Measurements from ENCODE around the gene CLCA1. TPM values are rescaled to one million over a fixed set of nuclear protein-coding genes. Genes with fewer than 3 reads are reported as not detected.

The CLCA1 gene
- total and polyA plus RNA-seq, 2 experiments from 2014 or later, result 2.0 to 42.9 TPM

Other genes with a start within 250 kb of the CLCA1 start
- 58.8 and 58.9 TPM in 2 replicates for gene ODF2L, start 72.6 kb upstream of the CLCA1 start, total RNA-seq
- 32.4 and 36.7 TPM in 2 replicates for gene ODF2L, start 72.6 kb upstream of the CLCA1 start, polyA plus RNA-seq
- 0.08 TPM in 1 of 2 replicates, not detected in the other for gene CLCA2, start 44.8 kb upstream of the CLCA1 start, total RNA-seq
- gene CLCA2, start 44.8 kb upstream of the CLCA1 start, polyA plus RNA-seq, result 0.34 and 0.41 TPM in 2 replicates
- gene CLCA4, start 78.2 kb downstream of the CLCA1 start, total RNA-seq, result 0.07 TPM in 1 of 2 replicates, not detected in the other
- 0.22 TPM in 1 of 2 replicates, not detected in the other for gene CLCA4, start 78.2 kb downstream of the CLCA1 start, polyA plus RNA-seq
- gene SH3GLB1, start 235.6 kb downstream of the CLCA1 start, total RNA-seq, result 55.1 and 59.3 TPM in 2 replicates
- gene SH3GLB1, start 235.6 kb downstream of the CLCA1 start, polyA plus RNA-seq, result 84.6 and 89.1 TPM in 2 replicates